Panc1 (cell line): ENCODE measurements around the gene TAS1R2. TPM values are rescaled to one million over a fixed set of nuclear protein-coding genes. Genes with fewer than 3 reads are reported as not detected.
"Not testable (repeated sequence)": the region's sequence is repeated elsewhere in the genome, so short reads cannot be mapped to it uniquely, and the experiment has no call there.

Experiments
- ATAC-seq: fragments of 200-7000 bp; cut with Tn5 transposase; 2 replicates; pipeline ENCODE4 v1.9.1; 2020; ENCODE audit warnings: mild to moderate bottlenecking, moderate library complexity
- BruUV-seq: library from RNA; stranded (reverse); fragments of 400-500 nt; replicated peaks from 2 replicates; lab custom pipeline; 2021; lab: Mats Ljungman, UMichigan
- CTCF ChIA-PET: fragments of 300-600 bp; sonication (Branson Sonifier 250); formaldehyde crosslinking; loops from one replicate; lab custom pipeline; 2022; ENCODE audit warnings: antibody characterized with exemption; lab: Charles Lee
- POLR2A ChIA-PET: fragments of 300-600 bp; sonication (Branson Sonifier 250); formaldehyde crosslinking; loops from one replicate; lab custom pipeline; 2022; ENCODE audit warnings: antibody characterized with exemption; lab: Charles Lee
- DNase-seq: peaks from one replicate; pipeline ENCODE4 v3.0.0-alpha.2; 2010; ENCODE audit warnings: low read depth, low spot score
- H3K27ac ChIP-seq: 2 replicates; pipeline ENCODE4 v1.5.1; 2011; ENCODE audit warnings: mild to moderate bottlenecking, low read length, inconsistent platforms
- H3K27me3 ChIP-seq: fragments of 200-500 bp; sonication (Bioruptor generic); 2 replicates; pipeline ENCODE4 v1.6.0; 2014; ENCODE audit warnings: low read length, inconsistent platforms; ENCODE audit not compliant: control insufficient read depth, insufficient read depth
- H3K36me3 ChIP-seq: fragments of 200-500 bp; sonication (Bioruptor generic); 2 replicates; pipeline ENCODE4 v1.5.1; 2014; ENCODE audit warnings: inconsistent platforms, mild to moderate bottlenecking, low read length, moderate library complexity; ENCODE audit not compliant: control insufficient read depth, insufficient read depth
- H3K4me1 ChIP-seq: 2 replicates; pipeline ENCODE4 v1.5.1; 2011; ENCODE audit warnings: inconsistent platforms, mild to moderate bottlenecking, low read length, moderate library complexity; ENCODE audit not compliant: control insufficient read depth, insufficient read depth
- H3K4me3 ChIP-seq, 2 experiments: 2 replicates each; pipeline ENCODE4 v1.5.1; 2011 to 2012; ENCODE audit warnings: low read depth in 2 of 2, low read length in 2 of 2, mild to moderate bottlenecking in 2 of 2, inconsistent platforms in 1 of 2, moderate library complexity in 1 of 2
- H3K9me3 ChIP-seq: fragments of 200-500 bp; sonication (Bioruptor generic); 2 replicates; pipeline ENCODE4 v1.5.1; 2014; ENCODE audit warnings: low read depth, mild to moderate bottlenecking, inconsistent platforms, low read length, moderate library complexity; ENCODE audit not compliant: control insufficient read depth, insufficient read depth
- POLR2AphosphoS5 ChIP-seq: IDR thresholded peaks from 2 replicates; pipeline ENCODE4 v1.6.1; 2012; ENCODE audit warnings: mild to moderate bottlenecking, low read depth, low read length, moderate library complexity
- REST ChIP-seq, 2 experiments: IDR thresholded peaks; 2 replicates each; pipeline ENCODE4 v1.6.1; 2011 to 2012; ENCODE audit warnings: low read depth in 2 of 2, control low read depth in 1 of 2, low read length in 1 of 2, mild to moderate bottlenecking in 1 of 2, moderate library complexity in 1 of 2; ENCODE audit not compliant: insufficient read depth in 1 of 2
- SIN3A ChIP-seq: IDR thresholded peaks from 2 replicates; pipeline ENCODE4 v1.6.1; 2012; ENCODE audit warnings: low read depth, mild to moderate bottlenecking, low read length, moderate library complexity, borderline replicate concordance; ENCODE audit not compliant: insufficient read depth
- TCF7L2 ChIP-seq: IDR thresholded peaks from 2 replicates; pipeline ENCODE4 v1.6.1; 2011; ENCODE audit warnings: mild to moderate bottlenecking, low read depth, low read length, inconsistent platforms
- in situ Hi-C: cut with HindIII; loops from 2 replicates; pipeline ENCODE4 v1.10.0; 2016; ENCODE audit warnings: low sequenced_read_pairs, low pct_unique_long_range_greater_than_20kb
- intact Hi-C: fragments of 100-400 bp; cut with micrococcal nuclease; formaldehyde crosslinking; loops from one replicate; pipeline ENCODE4 v1.10.0; 2022; ENCODE audit not compliant: unreplicated experiment
- total RNA-seq: library from RNA; stranded (reverse); gene quantifications from one replicate; pipeline ENCODE4 v1.2.1, GENCODE V29; 2021; ENCODE audit not compliant: unreplicated experiment
- TF ChIP-seq, protein P1 (sequence below): fragments of 450-650 bp; IDR thresholded peaks from 2 replicates; pipeline ENCODE4 v1.5.1; 2017; ENCODE audit warnings: mild to moderate bottlenecking

TAS1R2 gene
- total RNA-seq, 1 experiment from 2014 or later = not detected

DNA sequence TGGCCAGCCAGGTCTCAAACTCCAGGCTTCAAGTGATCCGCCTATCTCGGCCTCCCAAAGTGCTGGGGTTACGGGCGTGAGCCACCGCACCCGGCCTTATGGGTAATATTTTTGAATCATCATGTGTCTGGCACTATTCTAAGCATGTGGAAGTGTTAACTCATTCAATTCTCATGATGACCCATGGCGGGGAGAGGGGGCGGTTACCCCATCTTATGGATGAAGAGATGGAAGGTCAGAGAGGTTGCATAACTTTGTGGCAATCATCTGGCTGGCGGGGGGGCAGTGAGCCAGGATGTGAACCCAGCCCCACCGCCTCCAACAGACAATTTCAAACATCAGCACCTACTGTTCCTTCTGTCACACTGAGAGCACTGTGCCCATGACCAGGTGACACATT is 11.5 kb upstream of the TAS1R2 start:
- intact Hi-C loops (no loop called here), in situ Hi-C loops (no loop called here)
- TF ChIP-seq POLR2AphosphoS5 (no peak), SIN3A (no peak)
- no peaks in the 10 kb centered on the region for H3K9me3 ChIP-seq
- no peak overlapping the region for H3K27ac ChIP-seq
- CTCF ChIA-PET = no interaction called here
- H3K27me3 ChIP-seq = no peaks in the 10 kb centered on the region
- H3K4me1 ChIP-seq = no peaks in the 10 kb centered on the region
- no peaks in the 10 kb centered on the region for H3K36me3 ChIP-seq
- POLR2A ChIA-PET = no interaction called here
- no peak overlapping the region for H3K4me3 ChIP-seq
- BruUV-seq = no TSS peak
- DNase-seq (no peak), ATAC-seq (no peak)

- intact Hi-C loops = not testable (repeated sequence)
Observed at GRCh38 chr1:18870595-18870865, 11.1 kb upstream of the TAS1R2 start.

DNA sequence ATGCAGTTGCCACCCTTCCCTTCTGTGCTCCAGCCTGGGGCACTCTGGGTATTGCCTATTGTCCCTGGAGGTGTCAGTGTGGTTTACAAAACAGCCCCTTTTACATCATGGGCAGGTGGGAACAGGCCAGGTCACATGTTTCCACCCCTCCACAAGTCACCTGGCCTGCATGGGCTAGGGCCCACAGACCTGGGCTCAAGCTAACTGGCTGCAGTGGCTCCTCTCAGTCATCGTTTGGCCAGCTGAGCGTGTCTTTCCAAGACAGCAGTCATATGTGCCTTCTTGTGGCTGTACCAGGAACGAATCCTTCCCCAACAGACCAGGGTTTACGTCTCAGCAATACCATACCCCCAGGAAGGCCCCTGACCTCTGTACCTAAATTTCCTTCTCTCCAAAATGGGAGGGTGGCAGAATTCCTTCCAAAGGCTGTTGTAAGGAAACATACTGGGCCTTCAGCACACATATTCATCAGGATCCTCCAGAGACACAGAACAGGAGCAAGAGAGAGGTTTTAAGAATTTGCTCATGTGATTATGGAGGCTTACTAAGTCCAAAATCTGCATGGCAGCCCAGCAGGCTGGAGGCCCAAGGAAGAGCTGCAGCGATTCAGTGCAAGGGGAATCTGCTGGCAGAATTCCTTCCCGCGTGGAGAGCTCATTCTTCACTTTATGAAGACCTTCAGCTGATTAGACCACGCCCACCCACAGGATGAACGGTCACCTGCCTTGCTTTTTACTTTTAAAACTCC is 10.6 kb upstream of the TAS1R2 start:
- H3K4me1 ChIP-seq = no peaks in the 10 kb centered on the region
- ATAC-seq (no peak; the same call in 1 of the 2 replicates), DNase-seq (no peak)
- intact Hi-C loops = no loop called here
- H3K9me3 ChIP-seq = no peaks in the 10 kb centered on the region
- in situ Hi-C loops = no loop called here
- no peak overlapping the region for H3K27ac ChIP-seq
- BruUV-seq = no TSS peak
- CTCF ChIA-PET = interaction anchor here (0.7 kb wide), 1 partner anchor 51 kb away, joined by 3 read pairs; no protein-coding TSS in a partner anchor
- no peaks in the 10 kb centered on the region for H3K36me3 ChIP-seq
- no peak overlapping the region for H3K4me3 ChIP-seq
- TF ChIP-seq, protein P1, sequence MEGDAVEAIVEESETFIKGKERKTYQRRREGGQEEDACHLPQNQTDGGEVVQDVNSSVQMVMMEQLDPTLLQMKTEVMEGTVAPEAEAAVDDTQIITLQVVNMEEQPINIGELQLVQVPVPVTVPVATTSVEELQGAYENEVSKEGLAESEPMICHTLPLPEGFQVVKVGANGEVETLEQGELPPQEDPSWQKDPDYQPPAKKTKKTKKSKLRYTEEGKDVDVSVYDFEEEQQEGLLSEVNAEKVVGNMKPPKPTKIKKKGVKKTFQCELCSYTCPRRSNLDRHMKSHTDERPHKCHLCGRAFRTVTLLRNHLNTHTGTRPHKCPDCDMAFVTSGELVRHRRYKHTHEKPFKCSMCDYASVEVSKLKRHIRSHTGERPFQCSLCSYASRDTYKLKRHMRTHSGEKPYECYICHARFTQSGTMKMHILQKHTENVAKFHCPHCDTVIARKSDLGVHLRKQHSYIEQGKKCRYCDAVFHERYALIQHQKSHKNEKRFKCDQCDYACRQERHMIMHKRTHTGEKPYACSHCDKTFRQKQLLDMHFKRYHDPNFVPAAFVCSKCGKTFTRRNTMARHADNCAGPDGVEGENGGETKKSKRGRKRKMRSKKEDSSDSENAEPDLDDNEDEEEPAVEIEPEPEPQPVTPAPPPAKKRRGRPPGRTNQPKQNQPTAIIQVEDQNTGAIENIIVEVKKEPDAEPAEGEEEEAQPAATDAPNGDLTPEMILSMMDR = no peak
- TF ChIP-seq POLR2AphosphoS5 = no peak
- POLR2A ChIA-PET = no interaction called here
- H3K27me3 ChIP-seq = no peaks in the 10 kb centered on the region

More at GRCh38 chr1:18870595-18870865, 11.1 kb upstream of the TAS1R2 start:
- H3K4me1 ChIP-seq, BruUV-seq, H3K27me3 ChIP-seq, ATAC-seq, DNase-seq, H3K36me3 ChIP-seq, POLR2A ChIA-PET, in situ Hi-C loops, H3K9me3 ChIP-seq, H3K27ac ChIP-seq, H3K4me3 ChIP-seq: not testable (repeated sequence)
- CTCF ChIA-PET = interaction anchor here (0.7 kb wide), 1 partner anchor 51 kb away, joined by 3 read pairs; no protein-coding TSS in a partner anchor

DNA sequence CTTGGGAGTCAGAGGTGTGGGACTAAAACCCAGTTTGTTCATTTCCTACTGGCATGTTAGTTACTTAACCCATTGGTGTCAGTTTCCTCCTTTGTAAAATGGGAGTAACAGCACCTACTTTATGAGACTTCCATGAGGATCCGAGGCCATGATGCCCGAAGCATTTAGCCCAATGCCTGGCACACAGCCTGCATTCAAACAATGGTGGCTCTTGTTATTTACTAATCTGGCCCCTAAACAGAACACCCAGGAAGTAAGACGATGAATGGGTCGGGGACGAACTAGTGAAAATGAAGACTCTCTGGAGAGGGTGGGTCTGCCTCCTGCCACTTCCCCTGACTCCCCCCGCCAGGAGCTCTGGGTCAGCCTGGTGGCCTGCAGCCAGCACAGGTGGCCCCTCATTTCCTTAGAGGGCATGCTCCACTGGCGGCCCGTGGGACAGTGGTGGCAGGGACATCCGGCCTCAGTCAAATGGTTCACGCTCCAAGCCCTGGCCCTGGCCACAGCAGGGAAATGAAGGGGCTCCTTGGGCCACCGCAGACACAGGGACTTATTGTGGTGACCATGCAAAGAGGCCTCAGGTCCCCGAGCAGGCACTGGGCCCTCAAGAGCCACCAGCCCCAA is 9.5 kb upstream of the TAS1R2 start:
- no peak for TF ChIP-seq POLR2AphosphoS5
- no peak for TF ChIP-seq TCF7L2
- TF ChIP-seq, protein P1 = no peak
- no peak for TF ChIP-seq SIN3A
- TF ChIP-seq REST (IDR thresholded peaks at IDR 0.05; ENCODE audit: insufficient read depth in 1 of 2, low read depth in 2 of 2, low read length in 1 of 2) = no peak
- no peak overlapping the region for H3K27ac ChIP-seq
- ChIA-PET CTCF (interaction anchor here (0.6 kb wide), 1 partner anchor 31 kb away, joined by 7 read pairs; no protein-coding TSS in a partner anchor), POLR2A (no interaction called here)
- BruUV-seq = no TSS peak
- intact Hi-C loops (no loop called here), in situ Hi-C loops (no loop called here)
- no peaks in the 10 kb centered on the region for H3K36me3 ChIP-seq
- no peak overlapping the region for H3K4me3 ChIP-seq
- DNase-seq = no peak
- no peaks in the 10 kb centered on the region for H3K9me3 ChIP-seq
- ATAC-seq = no peak
- no peaks in the 10 kb centered on the region for H3K27me3 ChIP-seq
- no peaks in the 10 kb centered on the region for H3K4me1 ChIP-seq
